ENCODE data around the gene ATP8A2.

The ATP8A2 gene

GRCh38 chr13:25406377-25406776 is 34.6 kb downstream of the ATP8A2 start:
- TF ChIP-seq SIN3A (IDR thresholded peaks at IDR 0.05; ENCODE audit: borderline replicate concordance, insufficient read depth, low read length): no peak
- TF ChIP-seq FOXP2 (optimal IDR thresholded peaks at IDR 0.05; ENCODE audit: borderline replicate concordance, extremely low read depth, extremely low read length, insufficient read depth): no peak
- TF ChIP-seq POLR2AphosphoS5 (IDR thresholded peaks at IDR 0.05; ENCODE audit: low read depth, low read length): no peak
- TF ChIP-seq TAF1 (IDR thresholded peaks at IDR 0.05; ENCODE audit: borderline replicate concordance, insufficient read depth, low read length): no peak
- TF ChIP-seq REST (IDR thresholded peaks at IDR 0.05; ENCODE audit: insufficient read depth in 1 of 2, low read depth in 2 of 2, low read length in 2 of 2): no peak

- no peak for TF ChIP-seq SIN3A (IDR thresholded peaks at IDR 0.05; ENCODE audit: borderline replicate concordance, insufficient read depth, low read length)
- TF ChIP-seq TAF1 (IDR thresholded peaks at IDR 0.05; ENCODE audit: borderline replicate concordance, insufficient read depth, low read length): no peak
- TF ChIP-seq FOXP2 (optimal IDR thresholded peaks at IDR 0.05; ENCODE audit: borderline replicate concordance, extremely low read depth, extremely low read length, insufficient read depth): no peak
- no peak for TF ChIP-seq POLR2AphosphoS5 (IDR thresholded peaks at IDR 0.05; ENCODE audit: low read depth, low read length)
- TF ChIP-seq REST (IDR thresholded peaks at IDR 0.05; ENCODE audit: insufficient read depth in 1 of 2, low read depth in 2 of 2, low read length in 2 of 2): no peak
Observed at GRCh38 chr13:25409938-25410337, 38.2 kb downstream of the ATP8A2 start.

GRCh38 chr13:25415241-25415640 is 43.5 kb downstream of the ATP8A2 start:
- TF ChIP-seq TAF1 (IDR thresholded peaks at IDR 0.05; ENCODE audit: borderline replicate concordance, insufficient read depth, low read length) (no peak), REST (IDR thresholded peaks at IDR 0.05; ENCODE audit: insufficient read depth in 1 of 2, low read depth in 2 of 2, low read length in 2 of 2) (no peak), POLR2AphosphoS5 (IDR thresholded peaks at IDR 0.05; ENCODE audit: low read depth, low read length) (no peak), FOXP2 (optimal IDR thresholded peaks at IDR 0.05; ENCODE audit: borderline replicate concordance, extremely low read depth, extremely low read length, insufficient read depth) (no peak), SIN3A (IDR thresholded peaks at IDR 0.05; ENCODE audit: borderline replicate concordance, insufficient read depth, low read length) (no peak)

GRCh38 chr13:25417535-25417934 is 45.8 kb downstream of the ATP8A2 start:
- no peak for TF ChIP-seq SIN3A (IDR thresholded peaks at IDR 0.05; ENCODE audit: borderline replicate concordance, insufficient read depth, low read length)
- TF ChIP-seq POLR2AphosphoS5 (IDR thresholded peaks at IDR 0.05; ENCODE audit: low read depth, low read length): no peak
- TF ChIP-seq TAF1 (IDR thresholded peaks at IDR 0.05; ENCODE audit: borderline replicate concordance, insufficient read depth, low read length): no peak
- TF ChIP-seq FOXP2 (optimal IDR thresholded peaks at IDR 0.05; ENCODE audit: borderline replicate concordance, extremely low read depth, extremely low read length, insufficient read depth): no peak
- no peak for TF ChIP-seq REST (IDR thresholded peaks at IDR 0.05; ENCODE audit: insufficient read depth in 1 of 2, low read depth in 2 of 2, low read length in 2 of 2)

- TF ChIP-seq REST (IDR thresholded peaks at IDR 0.05; ENCODE audit: insufficient read depth in 1 of 2, low read depth in 2 of 2, low read length in 2 of 2) (no peak), TAF1 (IDR thresholded peaks at IDR 0.05; ENCODE audit: borderline replicate concordance, insufficient read depth, low read length) (no peak), SIN3A (IDR thresholded peaks at IDR 0.05; ENCODE audit: borderline replicate concordance, insufficient read depth, low read length) (no peak)
Observed at GRCh38 chr13:25420161-25420560, 48.4 kb downstream of the ATP8A2 start.

Data from PFSK-1 (cell line).